Thymus (tissue), 11 donors: Measurements from ENCODE around the gene SHC3. TPM values are rescaled to one million over a fixed set of nuclear protein-coding genes. Genes with fewer than 3 reads are reported as not detected.

Source experiments
- DNase-seq, 9 donors: peaks; one replicate each; pipeline ENCODE4 v3.0.0-alpha.2; 2013; ENCODE audit warnings: low spot score in 9 of 9, low read depth in 6 of 9, missing footprints in 1 of 9
- H3K27ac ChIP-seq, 2 donors: one replicate each; pipeline ENCODE4 v1.5.1; 2013; ENCODE audit warnings: control low read depth in 1 of 2, low read depth in 1 of 2, low read length in 1 of 2, mild to moderate bottlenecking in 1 of 2, moderate library complexity in 1 of 2
- H3K27me3 ChIP-seq, 2 donors: one replicate each; pipeline ENCODE4 v1.5.1; 2013; ENCODE audit warnings: low read length in 1 of 2; ENCODE audit not compliant: control insufficient read depth in 2 of 2, insufficient read depth in 1 of 2
- H3K36me3 ChIP-seq, 2 donors: one replicate each; pipeline ENCODE4 v1.5.1; 2013; ENCODE audit warnings: low read length in 1 of 2, mild to moderate bottlenecking in 1 of 2, moderate library complexity in 1 of 2; ENCODE audit not compliant: control insufficient read depth in 2 of 2, insufficient read depth in 2 of 2
- H3K4me1 ChIP-seq, 2 donors: one replicate each; pipeline ENCODE4 v1.5.1; 2013; ENCODE audit warnings: low read length in 2 of 2; ENCODE audit not compliant: control insufficient read depth in 2 of 2, insufficient read depth in 2 of 2
- H3K4me3 ChIP-seq, 2 donors: one replicate each; pipeline ENCODE4 v1.5.1; 2013; ENCODE audit warnings: low read length in 2 of 2, control low read depth in 1 of 2, mild to moderate bottlenecking in 1 of 2
- H3K9me3 ChIP-seq, 2 donors: one replicate each; pipeline ENCODE4 v1.5.1; 2013; ENCODE audit warnings: low read length in 1 of 2, mild to moderate bottlenecking in 1 of 2; ENCODE audit not compliant: control insufficient read depth in 2 of 2, insufficient read depth in 1 of 2
- WGBS: extraction: QIAGEN DNeasy Blood & Tissue Kit; methylation state at CpG from one replicate; pipeline ENCODE4 v1.1.7; 2013; 5-methylcytosine and 5-hydroxymethylcytosine counted together
- polyA plus RNA-seq: library from polyadenylated mRNA; stranded (reverse); fragments of 200-250 nt; gene quantifications from one replicate; pipeline ENCODE4 v1.2.3, GENCODE V29; 2013
- total RNA-seq: library from RNA; stranded (reverse); fragments of 120-200 nt; gene quantifications from one replicate; pipeline ENCODE4 v1.2.4, GENCODE V29; 2013
- donor health status: healthy.

Gene SHC3
- total and polyA plus RNA-seq, 2 donors, result 0.05 to 0.16 TPM

DNA sequence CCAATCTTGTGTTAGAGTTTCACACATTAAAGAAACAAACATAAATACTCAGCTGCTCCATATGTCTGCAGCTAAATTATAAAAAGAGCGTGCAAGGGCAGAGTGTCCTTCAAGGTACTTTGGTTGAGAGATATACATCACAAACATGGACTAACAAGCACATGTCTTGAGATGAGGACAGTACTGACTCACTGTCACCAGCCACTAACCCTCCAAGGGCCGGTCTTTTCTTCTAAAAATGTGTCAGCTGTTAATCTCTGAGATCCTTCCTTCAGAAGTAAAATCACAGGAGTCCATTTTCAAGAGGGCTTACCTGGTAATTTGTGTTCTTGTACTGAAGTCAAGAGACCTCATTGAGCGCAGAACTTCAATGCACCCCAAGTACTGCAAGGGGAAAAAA is 66.4 kb downstream of the SHC3 start:
- Histone ChIP-seq H3K36me3 (no peaks in the 10 kb centered on the region), H3K4me1 (no peaks in the 10 kb centered on the region), H3K27ac (no peak overlapping the region), H3K4me3 (no peak overlapping the region), H3K9me3 (no peaks in the 10 kb centered on the region), H3K27me3 (no peaks in the 10 kb centered on the region)
- WGBS, result 95% methylated on average over 3 of the region's 3 CpGs
- no peak for DNase-seq

- Histone ChIP-seq H3K27ac (no peak overlapping the region), H3K36me3 (no peaks in the 10 kb centered on the region), H3K4me3 (no peak overlapping the region), H3K4me1 (no peaks in the 10 kb centered on the region), H3K9me3 (no peaks in the 10 kb centered on the region), H3K27me3 (no peaks in the 10 kb centered on the region)
- no peak for DNase-seq
These were observed 69.0 kb downstream of the SHC3 start for GRCh38 chr9:89109666-89110065.

DNA sequence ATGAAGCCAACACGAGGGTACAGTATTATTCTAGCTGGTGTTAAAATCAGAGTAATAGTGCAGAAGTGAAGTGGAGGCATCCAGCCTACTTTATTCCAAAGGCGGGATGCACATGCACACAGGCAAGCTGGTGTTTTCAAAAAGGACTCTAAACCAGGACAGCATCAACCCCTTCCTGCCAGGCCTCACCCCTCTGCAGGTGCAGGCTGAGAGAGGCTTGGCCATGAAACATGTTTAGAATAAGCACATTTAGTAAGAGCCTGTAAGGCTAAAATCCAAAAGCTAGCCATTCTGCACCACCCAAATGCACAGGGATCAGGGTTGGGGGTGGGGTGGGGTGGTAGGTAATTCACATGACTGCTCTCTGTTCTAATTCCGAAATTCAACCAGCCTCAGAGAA is 71.2 kb downstream of the SHC3 start:
- no peak for DNase-seq
- H3K27me3 ChIP-seq, result no peaks in the 10 kb centered on the region
- H3K4me1 ChIP-seq, result no peaks in the 10 kb centered on the region
- no peaks in the 10 kb centered on the region for H3K36me3 ChIP-seq
- no peak overlapping the region for H3K27ac ChIP-seq
- H3K4me3 ChIP-seq, result no peak overlapping the region
- no peaks in the 10 kb centered on the region for H3K9me3 ChIP-seq
- 93% methylated on average over 3 of the region's 3 CpGs for WGBS

- H3K9me3 ChIP-seq, result no peaks in the 10 kb centered on the region
- H3K4me3 ChIP-seq, result no peak overlapping the region
- WGBS, result 96% methylated on average over 10 of the region's 10 CpGs
- DNase-seq, result no peak
- no peaks in the 10 kb centered on the region for H3K36me3 ChIP-seq
- no peaks in the 10 kb centered on the region for H3K27me3 ChIP-seq
- no peak overlapping the region for H3K27ac ChIP-seq
- H3K4me1 ChIP-seq, result no peaks in the 10 kb centered on the region
These were observed 72.3 kb downstream of the SHC3 start for GRCh38 chr9:89106224-89106851.

DNA sequence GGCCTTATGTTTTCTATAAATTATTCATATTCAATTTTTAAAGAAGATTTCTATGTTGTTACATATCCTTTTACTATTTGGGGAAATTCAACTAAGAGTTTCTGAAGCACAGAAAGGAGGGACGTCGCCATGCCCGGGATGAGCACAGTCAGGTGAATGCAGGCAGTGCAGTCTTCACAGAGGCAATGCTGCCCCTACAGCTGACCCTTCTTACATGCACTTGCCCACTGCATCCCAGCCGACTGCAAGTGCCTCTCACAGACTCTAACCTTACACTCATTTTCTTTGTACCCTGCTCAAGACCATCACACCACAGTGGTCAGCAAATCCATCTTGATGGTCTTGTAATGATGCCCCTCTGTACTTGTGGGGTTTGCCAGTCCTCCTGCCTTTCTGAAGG is 73.8 kb downstream of the SHC3 start:
- 87% methylated on average over 4 of the region's 4 CpGs for WGBS
- no peaks in the 10 kb centered on the region for H3K36me3 ChIP-seq
- H3K4me1 ChIP-seq, result no peaks in the 10 kb centered on the region
- H3K4me3 ChIP-seq, result no peak overlapping the region
- H3K27me3 ChIP-seq, result no peaks in the 10 kb centered on the region
- DNase-seq, result no peak
- no peak overlapping the region for H3K27ac ChIP-seq
- no peaks in the 10 kb centered on the region for H3K9me3 ChIP-seq

GRCh38 chr9:89097219-89097618 is 81.4 kb downstream of the SHC3 start:
- Histone ChIP-seq H3K4me1 (no peaks in the 10 kb centered on the region), H3K27ac (no peak overlapping the region), H3K27me3 (peaks cover 0 to 2% of the 10 kb centered on the region in 2 donors), H3K9me3 (no peaks in the 10 kb centered on the region), H3K4me3 (no peak overlapping the region), H3K36me3 (no peaks in the 10 kb centered on the region)
- WGBS, result 95% methylated on average over 2 of the region's 2 CpGs
- DNase-seq, result no peak

DNA sequence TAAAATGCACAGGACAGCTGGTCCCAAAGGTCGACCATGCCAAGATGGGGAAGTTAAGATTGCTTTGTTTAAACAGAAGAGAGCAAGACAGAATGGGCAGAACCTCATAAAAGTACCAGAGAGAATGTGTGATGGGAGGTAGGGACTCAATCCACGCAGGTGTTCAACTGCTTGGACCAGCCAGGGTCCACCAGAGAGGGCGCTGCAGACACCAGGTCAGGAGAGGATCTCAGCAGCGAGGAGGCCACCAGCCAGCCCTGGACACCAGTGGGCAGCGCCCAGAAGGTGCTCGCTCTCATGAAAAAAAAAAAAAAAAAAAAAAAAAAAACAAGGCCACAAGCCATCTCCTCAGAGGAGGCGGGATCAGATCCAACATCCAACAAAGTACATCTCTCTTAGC is 81.8 kb downstream of the SHC3 start:
- DNase-seq, result no peak
- peaks cover 0 to 2% of the 10 kb centered on the region in 2 donors for H3K27me3 ChIP-seq
- no peaks in the 10 kb centered on the region for H3K4me1 ChIP-seq
- H3K4me3 ChIP-seq, result no peak overlapping the region
- 90% methylated on average over 7 of the region's 7 CpGs for WGBS
- no peaks in the 10 kb centered on the region for H3K9me3 ChIP-seq
- no peaks in the 10 kb centered on the region for H3K36me3 ChIP-seq
- no peak overlapping the region for H3K27ac ChIP-seq

DNA sequence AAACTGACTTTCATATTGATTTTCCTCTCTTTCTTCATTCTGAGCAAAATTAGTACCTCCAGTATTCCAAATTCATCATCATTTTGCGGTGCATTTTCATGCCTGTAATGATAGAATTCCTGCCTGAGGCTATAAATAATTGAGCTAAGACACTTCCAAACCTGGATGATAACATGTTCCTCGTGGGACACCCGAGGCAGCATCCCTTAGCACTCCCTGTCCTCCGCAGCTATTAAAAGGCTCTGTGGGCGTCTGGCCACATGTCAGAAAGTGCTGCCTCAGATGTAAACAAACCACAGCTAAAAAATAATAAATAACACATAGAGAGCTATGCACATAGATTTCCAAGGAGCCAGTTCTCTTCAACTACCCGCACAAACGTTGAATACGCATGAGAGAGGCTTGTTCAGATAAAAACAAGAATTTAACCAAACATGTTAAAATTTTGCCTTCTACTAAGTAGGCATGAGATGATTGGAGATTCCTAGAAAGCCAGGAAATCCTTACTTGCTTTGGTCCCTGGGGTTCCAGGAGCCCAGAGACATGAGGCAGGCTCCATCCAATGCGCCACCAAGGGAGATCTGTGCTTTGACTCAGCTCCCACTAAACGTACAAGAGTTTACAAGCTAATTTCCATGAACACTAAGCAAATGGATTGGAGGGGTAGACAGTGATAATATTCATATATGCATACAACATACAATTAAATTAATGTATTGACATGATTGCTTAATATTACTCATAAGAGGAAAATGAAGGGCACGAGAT is 82.7 kb downstream of the SHC3 start:
- Histone ChIP-seq H3K4me3 (no peak overlapping the region), H3K36me3 (no peaks in the 10 kb centered on the region), H3K4me1 (no peaks in the 10 kb centered on the region), H3K27me3 (peaks cover 0 to 2% of the 10 kb centered on the region in 2 donors), H3K27ac (no peak overlapping the region), H3K9me3 (no peaks in the 10 kb centered on the region)
- no peak for DNase-seq
- 90% methylated on average over 11 of the region's 11 CpGs for WGBS

- Histone ChIP-seq H3K27ac (no peak overlapping the region), H3K4me1 (no peaks in the 10 kb centered on the region), H3K4me3 (no peak overlapping the region), H3K9me3 (no peaks in the 10 kb centered on the region), H3K27me3 (peaks cover 0 to 2% of the 10 kb centered on the region in 2 donors), H3K36me3 (no peaks in the 10 kb centered on the region)
- 98% methylated on average over 3 of the region's 3 CpGs for WGBS
- no peak for DNase-seq
These were observed 85.2 kb downstream of the SHC3 start for GRCh38 chr9:89093201-89093975.
